HG03521 (cell line): ENCODE measurements around the gene MYBPHL.
"Not testable (repeated sequence)": the region's sequence is repeated elsewhere in the genome, so short reads cannot be mapped to it uniquely, and the experiment has no call there.

Experiments
- ATAC-seq: cut with Tn5 transposase; IDR thresholded peaks from one replicate; pipeline ENCODE4 v1.9.1; 2021; ENCODE audit warnings: mild to moderate bottlenecking, moderate library complexity; ENCODE audit not compliant: unreplicated experiment

Gene MYBPHL

DNA sequence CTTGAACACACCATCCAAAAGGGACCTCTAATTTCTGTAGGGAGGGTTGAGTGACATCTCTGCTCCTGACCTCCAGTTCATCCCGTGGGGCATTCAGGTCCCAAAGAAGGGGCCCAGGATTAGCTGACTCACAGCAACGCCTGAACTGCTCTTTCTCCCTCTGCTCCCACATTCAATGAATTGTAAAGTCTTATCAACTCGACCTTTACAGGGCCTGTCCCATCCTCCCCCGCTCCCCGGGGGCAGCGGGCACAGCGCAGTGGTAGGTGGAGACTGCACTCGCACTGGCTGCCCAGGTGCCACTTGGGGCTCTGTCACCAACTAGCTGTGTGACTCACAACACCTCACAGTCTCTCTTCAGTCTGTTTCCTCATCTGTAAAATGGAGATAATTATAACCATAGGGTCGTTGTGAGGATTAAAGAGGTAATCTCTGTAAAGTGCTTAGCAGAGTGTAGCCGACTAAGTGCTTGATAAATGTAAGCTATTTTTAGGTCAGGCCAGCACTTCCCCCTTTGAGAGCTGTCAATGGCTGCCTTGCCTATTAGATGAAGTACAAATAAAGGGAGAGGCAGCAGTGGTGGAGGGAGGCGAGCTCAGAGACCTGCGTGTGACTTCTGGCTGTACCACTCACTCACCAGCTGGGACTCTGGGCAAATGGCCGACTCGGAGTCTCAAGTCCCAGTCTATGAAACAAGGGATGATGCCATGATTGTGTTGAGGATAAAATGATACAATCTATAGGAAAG is 637 bp upstream of the MYBPHL start:
- no peak for ATAC-seq

DNA sequence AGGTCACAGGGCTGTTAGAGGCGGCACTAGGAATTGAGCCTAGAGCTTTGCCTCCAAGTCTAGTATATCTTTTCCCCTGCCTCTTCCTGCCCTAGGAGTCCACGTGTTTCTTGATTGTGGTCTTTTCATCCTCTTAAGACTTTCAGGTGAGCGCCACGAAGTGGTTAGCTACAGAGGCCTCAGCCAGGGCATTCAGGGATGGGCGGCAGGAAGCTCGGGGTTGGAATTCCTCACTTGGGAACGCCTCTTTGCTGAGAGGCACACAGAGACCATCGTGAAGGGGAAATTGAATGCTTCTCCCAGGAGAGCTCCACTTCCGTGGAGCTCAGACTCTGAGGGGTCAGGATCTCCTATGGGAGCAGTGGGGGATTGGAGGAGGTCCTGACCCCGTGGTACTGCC is 820 bp downstream of the MYBPHL start:
- not testable (repeated sequence) for ATAC-seq

DNA sequence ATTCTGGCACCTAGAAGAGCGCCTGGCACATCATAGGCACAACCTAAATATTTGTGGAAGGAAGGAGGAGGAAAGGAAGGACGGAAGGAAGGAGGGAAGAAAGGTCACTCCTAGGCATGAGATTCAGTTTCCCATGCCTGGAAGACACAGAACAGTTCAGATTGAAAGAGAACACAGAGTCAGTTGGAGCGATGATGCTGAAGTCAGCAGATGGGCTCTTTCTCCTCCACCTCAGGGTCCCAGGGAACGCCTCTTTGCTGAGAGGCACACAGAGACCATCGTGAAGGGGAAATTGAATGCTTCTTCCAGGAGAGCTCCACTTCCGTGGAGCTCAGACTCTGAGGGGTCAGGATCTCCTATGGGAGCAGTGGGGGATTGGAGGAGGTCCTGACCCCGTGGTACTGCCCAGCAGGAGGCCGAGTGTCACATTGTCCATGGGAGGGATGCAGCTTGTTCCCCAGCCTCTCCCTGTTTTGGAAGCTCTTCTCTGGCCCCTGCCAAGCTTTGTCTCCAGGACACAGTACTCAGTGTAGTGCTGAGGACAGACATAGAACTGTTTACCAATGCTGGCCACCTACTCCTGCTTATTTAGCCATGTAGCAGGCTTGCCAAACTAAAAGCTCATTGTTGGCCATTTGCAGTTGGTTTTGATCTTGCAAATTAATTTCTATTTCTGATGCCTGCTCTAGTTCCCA is 2.4 kb downstream of the MYBPHL start:
- no peak for ATAC-seq

DNA sequence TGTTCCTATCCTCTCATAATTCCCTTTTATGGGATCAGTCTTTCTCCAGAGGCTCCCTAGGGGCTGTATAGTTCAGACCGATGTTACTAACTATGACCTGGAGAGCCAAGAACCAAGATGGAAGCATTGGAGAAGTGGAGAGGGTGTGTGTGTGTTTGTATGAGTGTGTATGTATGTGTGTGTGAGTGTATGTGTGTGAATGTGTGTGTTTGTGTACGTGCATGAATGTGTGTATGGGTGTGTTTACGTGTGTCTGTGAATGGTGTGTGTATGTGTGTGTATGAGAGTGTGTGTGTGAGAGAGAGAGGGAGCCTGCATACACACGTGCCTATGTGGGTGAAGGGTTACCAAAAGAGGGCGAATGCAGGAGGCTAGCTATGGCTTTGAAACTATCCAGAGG is 4.9 kb downstream of the MYBPHL start:
- ATAC-seq, result no peak

DNA sequence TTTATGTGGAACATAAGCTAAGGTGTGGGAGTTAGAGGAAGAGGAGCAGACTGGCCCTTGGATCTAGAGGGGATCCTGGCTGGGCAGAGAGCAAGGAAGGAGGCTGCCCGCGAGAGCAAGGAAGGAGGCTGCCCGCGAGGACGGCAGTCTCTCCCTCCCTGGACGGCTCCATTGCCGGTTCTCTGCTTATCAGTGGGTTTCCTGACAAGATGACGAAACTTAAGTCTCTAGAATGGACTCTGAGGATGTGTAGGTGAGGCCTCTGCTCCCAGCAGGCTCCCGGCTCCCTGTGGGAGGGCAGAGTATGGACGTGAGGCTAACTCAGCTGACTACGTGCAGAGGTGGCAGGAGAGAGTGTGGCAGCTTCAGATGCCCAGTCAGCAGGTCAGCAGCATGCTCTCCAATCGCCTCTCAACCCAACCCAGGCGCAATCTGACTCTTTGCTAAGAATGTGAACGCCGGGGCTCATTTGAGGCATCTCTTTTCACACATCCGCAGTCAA is 6.1 kb downstream of the MYBPHL start:
- no peak for ATAC-seq

DNA sequence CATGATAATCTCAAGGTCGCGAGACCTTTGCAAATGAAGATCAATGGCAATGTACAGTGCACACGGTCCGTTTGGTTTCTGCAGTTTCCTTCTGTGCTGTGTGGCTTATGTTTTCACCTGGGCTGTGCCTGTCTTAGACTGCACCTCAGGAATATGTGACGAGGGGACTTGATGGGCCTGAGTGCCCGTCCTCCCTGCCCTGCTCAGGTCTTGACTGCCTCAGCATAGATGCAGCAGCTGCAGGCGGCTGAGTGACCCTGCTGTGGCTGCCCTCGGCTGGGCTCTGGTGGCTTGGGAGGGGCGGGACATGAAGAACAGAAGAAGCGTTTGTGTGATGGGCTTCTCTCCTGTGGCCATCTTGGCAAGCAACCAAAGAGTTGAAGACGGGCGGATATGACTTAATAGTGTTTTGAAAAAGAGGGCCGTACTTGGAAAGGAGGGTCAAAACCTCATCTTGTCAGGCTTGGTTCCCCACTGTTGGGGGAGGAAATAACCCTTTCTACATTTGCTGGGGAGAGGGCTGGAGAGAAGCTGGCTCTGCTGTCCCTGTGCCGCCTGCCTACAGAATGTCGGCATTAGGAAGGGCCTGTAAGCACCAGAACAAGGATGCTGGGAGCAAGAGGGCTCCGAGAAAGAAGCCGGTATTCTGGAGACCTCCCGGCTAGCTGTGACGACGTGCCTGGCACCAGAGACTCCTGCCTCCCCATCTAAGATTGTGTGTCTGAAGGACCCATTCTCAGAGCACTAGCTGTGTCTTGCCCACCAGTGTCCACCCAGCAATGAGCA is 7.1 kb downstream of the MYBPHL start:
- ATAC-seq, result no peak

DNA sequence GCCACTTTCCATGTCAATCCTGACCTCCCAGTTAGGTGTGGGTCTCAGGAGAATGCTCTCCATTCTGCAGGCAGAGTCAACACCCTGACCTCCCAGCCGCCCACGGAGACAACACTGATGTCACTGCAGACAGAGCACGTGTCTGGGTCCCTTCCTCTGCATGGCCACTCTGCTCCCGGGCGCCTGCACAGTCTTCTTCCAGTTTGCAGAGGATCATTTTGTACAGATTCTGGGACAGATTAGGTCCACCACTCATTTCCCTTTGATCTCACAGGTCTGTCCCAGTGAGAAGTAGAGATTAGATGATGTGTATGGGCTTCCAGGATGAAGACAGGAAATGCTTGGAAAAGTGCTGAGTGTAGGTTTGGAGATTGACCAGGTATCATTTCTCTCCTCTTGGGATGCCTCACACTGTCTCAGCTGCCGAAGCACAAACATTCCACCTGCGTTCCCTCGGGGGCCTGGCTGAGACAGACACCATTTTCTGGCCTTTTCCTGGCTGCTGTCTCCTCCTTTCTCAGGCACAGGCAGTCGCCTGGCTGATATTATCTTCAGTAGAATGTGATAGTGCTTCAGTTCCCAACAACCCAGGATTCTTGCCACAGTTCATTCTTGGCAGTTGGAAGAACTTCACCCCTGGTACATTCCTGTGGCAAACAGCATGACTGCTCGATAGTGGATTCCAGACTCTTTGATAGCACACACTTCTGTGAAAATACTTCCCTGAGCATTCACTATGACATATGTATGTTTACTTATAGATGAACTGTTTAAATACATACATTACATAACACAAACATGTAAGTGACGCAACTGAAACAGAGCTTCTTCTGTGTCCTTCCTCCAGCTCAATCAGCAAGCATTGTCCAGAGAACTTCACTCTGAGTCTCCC is 7.9 kb downstream of the MYBPHL start:
- no peak for ATAC-seq

DNA sequence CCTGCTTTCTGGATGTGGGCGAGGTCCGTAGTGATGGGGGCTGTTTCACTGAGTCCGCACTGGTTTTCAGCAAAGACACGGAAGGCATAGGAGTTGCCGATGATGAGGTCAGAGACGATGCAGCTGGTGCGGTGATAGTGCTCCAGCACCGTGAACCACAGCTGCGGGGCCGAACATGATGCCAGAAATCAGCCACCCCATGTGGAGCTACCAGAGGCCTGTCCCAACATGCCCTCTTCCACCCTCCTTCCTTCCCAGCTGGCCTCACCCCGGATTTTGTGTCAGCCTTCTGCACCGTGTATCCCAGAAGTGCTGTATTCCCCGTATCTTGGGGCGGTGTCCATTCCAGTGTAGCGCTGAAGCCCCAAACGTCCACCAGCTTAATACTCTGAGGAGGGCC is 10.0 kb downstream of the MYBPHL start:
- ATAC-seq, result no peak

DNA sequence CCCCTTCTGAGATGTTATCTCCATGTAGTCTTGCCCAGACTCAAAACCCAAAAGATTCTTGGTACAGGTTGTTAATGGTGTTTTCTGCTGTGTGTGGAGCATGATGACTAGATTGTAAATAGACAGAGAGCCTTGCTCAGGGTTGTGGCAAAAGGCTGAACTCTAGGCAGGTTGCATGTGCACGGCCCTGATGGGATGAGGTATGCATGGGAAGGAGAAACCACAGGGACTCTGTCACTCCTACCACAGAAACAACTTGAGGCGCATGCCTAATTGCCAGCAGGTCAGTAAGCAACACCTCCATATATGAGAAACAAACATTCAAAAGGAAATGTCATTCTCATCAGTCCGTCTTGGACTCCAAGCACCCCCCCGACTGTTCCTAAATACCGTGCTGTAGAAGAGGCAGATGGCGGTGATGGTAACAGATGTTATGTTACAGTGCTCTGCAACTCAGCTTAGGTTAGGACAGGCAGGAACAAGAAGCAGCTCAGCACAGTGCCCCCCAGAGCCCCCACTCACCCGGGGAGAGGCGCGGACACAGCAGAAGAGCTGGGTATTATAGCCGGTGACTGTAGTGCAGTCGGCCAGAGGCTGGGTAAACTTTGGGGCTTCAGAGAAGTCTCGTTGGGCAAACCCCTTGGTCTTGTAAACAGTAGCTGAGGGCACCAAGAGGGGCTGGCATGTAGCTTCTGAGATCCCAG is 10.9 kb downstream of the MYBPHL start:
- no peak for ATAC-seq

DNA sequence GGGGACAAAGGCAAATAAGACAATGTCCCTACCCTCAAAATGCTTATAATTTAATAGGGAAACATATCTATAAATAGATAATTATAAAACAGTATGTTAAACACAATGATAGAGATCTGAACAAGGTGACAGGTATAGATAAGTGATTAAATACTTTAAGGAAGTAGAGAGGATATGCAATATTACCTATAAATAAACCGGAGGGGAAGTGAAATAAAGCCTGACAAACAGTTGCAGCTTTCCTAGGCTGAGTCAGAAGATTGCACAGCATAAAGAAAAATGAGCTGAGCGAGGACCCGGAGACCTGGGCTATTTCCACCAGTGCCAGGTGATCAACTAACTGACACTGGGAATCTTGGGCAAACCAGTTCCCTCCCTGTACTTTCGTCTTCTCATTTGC is 12.3 kb downstream of the MYBPHL start:
- no peak for ATAC-seq

DNA sequence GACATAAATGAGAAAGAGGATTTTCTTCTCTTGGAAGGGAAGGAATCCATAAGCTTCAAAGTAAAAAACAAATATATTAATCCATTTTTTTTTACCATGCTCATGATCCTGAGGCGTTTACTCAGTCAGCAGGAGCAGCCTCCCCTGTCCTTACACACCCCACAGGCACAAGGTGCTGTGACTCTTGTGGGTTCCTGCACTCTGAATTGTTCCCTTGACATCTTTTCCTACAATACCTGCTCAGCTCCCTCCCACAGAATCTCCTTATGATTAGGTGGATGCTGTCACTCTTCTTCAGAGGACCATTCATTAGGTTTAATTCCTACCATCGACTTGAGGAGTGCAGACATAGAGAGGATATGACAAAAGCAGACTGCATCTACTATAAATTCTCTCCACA is 13.8 kb downstream of the MYBPHL start:
- no peak for ATAC-seq

DNA sequence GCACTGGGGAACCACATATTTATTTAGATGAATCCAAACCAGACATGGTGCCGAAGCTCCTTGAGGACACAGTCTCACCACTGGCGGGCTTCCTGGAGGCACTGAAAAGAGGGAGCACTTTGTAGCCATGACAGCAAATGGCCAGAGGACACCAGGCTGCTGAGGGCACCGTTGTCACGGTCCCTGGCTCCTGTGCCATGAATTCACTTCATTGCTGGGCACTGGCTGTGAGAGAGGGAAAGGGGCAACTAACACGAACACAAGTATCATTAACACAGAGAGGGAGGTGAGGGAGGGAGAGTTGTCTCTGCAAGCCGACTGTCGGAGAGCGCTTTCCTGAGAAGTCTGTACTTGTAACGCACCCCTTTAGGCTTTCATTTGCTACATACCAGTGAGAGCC is 14.4 kb downstream of the MYBPHL start:
- ATAC-seq, result no peak

DNA sequence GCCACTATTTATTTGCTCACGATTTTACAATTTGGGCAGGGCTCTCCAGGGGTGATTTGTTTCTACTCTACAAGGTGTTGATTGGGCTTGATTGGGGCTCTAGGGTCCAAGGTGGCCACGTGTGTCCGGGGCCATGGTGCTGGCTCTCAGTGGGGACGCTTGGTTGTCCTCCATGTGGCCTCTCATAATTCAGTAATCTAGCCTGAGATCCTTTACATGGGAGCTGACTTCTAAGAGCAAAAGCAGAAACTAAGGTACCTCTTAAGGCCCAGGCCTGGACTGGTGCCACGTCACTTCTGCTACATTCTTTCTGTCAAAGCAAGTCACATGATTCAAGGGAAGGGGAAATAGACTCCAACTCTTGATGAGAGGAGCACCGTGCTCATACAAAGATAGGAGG is 15.8 kb downstream of the MYBPHL start:
- no peak for ATAC-seq

DNA sequence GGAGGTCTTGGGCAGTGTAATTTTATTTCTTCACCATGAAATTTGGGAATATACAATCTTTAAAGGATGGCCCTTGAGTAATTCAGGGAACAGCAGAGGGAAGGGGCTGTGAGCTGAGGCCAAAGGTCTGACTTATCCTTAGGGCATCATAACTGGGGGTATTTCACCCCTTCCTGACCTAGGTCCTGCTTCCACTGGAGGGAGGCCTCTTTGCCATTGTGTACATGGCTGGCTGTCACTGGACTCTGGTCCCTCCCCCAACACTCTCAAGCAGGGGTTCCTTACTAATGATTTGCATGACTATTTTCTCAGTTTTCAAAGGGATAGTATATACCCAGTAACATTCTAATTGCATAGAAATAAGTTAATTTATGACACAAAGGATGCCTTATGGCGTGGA is 16.7 kb downstream of the MYBPHL start:
- ATAC-seq, result no peak

DNA sequence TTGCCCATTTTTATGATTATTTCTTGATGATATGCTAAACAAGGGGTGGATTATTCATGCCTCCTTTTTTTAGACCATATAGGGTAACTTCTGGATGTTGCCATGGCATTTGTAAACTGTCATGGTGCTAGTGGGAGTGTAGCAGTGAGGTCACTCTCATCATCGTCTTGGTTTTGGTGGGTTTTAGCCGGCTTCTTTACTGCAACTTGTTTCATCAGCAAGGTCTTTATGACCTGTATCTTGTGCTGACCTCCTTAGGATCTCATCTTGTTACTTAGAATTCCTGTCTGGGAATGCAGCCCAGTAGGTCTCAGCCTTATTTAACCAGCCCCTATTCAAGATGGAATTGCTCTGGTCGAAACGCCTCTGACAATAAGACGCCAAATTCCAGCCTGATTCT is 20.0 kb downstream of the MYBPHL start:
- ATAC-seq, result not testable (repeated sequence)

DNA sequence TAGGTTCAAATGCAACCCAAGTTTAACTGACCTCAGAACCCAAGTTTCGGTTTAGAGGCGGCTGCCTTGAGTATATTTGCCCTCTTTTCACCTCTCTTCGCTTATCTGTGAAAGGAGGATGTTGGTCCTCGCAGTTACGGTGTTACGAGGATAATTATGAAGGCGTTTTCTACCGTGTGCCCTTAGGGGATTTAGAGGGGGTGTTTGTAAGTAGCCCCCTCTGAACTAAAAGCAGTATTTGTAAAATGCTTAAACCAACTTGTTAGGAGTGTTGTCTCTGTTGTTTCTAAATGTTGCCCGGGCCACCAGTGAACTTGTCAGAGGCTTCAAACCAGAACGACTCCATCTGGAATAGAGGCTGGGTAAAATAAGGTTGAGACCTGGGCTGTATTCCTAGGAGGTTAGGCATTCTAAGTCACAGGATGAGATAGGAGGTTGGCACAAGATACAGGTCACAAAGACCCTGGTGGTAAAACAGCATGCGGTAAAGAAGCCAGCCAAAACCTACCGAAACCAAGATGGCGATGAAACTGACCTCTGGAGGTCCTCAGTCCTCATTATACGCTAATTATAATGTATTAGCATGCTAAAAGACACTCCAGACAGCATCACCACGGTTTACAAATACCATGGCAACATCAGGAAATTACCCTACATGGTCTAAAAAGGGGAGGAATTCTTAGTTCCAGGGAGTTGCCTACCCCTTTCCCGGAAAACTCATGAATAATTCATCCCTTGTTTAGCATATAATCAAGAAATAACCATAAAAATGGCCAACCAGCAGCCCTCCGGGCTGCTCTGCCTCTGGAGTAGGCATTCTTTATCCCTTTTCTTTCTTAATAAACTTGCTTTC is 22.8 kb downstream of the MYBPHL start:
- ATAC-seq, result peak; percentile 23

DNA sequence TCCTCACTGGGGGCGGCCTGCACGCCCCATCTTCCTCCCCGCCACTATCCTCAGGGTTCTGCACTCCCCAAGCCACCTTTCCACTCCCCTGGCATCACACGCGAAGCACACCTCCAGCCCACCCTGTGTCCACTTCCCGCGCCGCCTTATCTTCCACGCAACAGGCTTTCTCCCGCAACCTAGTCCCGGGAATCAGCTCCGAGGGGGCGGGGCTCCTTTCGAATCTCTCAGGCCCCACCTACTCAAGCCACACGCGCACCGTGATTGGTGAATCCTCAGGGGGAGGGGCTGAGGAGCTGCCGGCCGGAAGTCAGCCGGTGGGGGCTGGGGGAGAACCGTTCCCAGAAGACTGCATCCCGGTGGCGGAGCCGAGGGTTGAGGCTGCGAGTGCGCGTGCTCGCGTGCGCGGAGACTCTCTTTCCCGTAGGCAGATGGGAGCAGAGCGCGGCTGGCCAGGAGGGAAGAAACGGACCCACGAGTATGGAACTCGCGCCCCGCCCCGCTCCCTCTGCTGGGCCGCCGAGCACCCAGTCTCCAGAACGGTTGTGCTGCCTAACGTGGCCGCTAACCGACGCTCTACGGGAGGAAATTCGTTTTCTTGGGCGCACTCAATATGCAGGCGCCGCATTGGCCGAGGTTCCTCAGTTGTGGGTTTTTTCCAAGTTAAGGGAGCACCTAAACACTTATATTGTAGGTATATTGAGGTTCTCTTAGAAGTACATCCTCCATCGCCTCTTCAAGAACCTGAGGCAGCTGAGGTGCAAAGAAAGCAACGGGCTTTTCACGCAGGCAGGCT is 23.7 kb downstream of the MYBPHL start, which contains the start of gene PSRC1:
Gene PSRC1, minus strand, starts transcription at position 194 of the 796 bp plus-strand sequence.
- ATAC-seq, result peak; percentile 83

DNA sequence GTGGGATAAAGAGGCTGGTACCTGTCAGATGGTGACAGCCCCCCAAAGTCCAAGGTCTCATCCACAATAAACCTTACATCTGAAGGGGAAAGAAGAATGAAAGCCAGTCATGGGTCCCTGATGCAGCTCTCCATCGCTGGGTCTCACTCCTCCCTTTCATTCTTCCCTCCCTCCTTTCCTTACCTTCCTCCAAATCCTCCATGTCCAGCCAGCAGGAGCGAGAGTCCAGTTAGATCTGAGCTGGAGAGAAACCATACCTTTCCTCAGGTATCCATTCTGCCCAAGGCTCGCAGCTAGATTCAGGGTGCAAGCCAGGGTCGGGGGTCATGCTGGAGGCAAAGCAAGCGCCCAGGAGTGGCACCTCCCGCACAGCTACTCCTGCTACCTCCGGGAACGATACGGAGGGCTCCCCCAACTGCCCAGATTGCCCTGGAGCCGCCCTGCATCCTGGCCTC is 24.3 kb downstream of the MYBPHL start:
- no peak for ATAC-seq
